Measurements from ENCODE around the gene MALSU1.
"Not testable (repeated sequence)": the region's sequence is repeated elsewhere in the genome, so short reads cannot be mapped to it uniquely, and the experiment has no call there.

MALSU1 gene

DNA sequence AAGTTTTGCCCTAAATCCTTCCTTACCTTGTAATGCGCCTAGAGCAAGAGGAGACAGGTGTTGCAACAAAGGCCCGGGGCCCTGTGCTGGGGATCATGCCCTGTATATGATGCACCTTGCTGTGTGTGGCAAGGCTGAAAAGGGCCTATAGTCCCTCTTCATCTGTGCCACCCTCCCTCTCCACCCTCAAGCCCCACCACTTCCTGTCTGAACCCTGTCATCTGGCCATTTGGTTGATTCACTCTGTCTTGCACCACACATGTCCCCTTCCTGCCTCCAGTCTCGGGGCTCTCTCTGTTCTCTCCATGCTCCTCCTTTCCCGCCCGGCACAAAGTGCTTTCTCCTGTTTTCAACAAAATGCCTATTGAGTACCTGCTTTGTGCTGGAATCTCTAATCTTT lies 11.5 kb upstream of the MALSU1 start:
- no peak for DNase-seq

DNA sequence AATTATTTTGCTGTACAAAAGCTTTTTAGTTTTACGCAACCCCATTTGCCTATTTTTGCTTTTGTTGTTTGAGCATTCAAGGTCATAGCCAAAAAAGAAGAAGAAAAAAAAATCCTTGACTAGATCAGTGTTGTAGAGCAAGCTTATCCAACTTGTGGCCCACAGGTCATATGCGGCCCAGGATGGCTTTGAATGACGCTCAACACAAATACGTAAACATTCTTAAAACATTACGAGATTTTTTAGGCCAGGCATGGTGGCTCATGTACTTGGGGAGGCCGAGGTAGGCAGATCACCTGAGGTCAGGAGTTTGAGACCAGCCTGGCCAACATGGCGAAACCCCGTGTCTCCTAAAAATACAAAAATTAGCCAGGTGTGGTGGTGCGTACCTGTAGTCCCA lies 8.1 kb upstream of the MALSU1 start:
- no peak for DNase-seq

DNA sequence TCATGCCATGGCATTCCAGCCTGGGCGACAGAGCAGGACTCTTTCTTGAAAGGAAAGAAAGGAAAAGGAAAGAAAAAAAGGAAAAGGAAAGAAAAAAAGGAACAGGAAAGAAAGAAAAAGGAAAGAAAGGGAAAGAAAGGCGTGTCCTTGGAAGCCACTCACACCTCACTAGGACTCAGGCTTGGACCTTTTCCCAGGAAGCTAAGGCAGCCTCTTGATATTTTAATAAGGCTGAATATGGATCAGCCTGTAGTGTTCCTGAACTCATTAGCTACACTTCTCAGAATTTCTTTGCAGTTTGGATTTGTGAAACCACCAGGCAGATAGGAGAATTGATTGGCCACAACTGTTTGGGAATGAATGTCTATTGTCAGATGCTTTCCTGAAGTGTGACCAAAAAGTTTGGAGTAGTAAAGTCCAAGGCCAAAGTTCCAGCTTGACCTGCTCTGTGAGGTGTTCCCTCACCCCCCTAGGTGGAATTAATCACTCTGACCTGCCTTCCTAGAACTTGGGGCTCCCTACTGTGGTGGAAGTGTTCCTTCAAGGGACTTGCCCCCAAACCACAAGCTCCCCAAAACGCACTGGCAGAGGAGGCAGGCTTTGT lies 7.1 kb upstream of the MALSU1 start:
- DNase-seq = no peak

DNA sequence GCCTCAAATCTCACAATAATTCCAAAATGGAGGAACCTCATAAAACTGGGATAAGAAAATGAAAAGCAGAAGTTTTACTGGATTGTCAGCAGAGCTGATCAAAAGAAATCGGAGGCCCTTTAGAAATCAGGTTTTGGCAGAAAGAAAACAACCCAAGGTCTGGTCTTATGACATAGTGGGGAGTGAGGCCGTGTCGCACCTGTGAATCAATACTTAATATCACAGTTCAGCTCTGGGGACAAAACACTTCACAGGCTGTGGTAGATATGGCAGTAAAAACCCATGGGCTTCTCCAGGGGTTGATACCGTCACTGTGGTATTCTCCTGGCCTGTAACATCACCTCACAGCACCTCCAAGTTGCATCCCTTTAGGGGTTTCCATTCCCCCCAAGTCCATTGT lies 6.5 kb upstream of the MALSU1 start:
- DNase-seq = no peak

DNA sequence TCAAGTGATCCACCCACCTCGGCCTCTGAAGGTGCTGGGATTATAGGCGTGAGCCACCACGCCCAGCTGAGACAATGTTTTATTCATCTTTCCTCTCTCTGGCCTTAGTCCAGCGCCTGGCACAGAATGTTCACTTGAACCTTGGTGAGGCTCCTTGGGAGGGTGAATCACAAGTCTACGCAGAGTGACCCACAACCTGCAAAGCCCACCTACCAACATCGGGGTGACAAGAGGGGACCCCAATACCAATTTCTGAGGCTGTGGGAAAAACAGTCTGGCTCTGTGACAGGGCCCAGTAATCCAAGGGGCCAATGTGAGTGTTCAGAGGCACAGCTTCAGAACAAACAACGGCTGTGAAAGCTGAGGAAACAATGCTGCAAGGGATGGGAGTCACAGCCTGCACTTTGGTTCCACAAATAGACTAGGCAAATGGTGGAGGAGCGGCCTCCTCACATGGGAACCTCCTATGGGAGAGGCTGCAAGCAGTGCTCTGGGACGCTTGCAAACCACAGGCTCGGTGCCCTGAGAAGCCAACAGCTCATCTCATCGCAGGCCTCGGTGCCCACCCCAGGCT lies 5.6 kb upstream of the MALSU1 start:
- DNase-seq = no peak

DNA sequence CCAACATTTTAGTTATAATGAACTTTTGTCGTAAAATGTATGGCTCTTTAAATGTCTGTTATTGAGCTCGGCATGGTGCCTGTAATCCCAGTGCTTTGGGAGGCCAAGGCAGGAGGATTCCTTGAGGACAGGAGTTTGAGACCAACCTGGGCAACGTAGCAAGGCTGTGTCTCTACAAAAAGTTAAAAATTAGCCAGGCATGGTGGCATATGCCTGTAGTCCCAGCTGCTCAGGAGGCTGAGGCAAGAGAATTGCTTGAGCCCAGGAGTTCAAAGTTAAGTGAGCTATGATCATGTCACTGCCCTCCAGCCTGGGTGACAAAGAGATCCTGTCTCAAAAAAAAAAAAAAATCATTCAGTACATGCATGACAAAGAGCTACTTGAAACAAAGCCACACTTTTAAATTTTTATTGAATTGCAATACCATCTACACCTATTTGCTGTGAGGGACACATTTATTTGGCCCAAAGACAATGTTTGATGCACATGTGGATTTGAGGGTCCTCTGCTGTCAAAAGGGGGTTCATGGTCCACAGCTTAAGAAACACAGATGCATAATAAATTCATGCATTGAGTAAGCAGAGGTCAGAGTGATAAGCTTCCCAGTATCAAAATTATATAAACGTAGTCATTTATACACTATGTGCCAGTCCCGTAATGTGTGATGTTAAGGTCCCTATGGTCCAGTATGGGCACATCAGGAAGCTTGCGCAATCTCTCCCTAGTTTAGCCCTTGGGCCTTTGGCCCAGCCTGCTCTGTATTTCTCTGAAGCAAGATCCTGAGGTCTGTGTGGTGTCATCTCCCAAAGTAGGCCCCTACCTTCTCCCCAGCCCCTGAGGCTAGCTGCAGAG lies 4.4 kb upstream of the MALSU1 start:
- DNase-seq = no peak

DNA sequence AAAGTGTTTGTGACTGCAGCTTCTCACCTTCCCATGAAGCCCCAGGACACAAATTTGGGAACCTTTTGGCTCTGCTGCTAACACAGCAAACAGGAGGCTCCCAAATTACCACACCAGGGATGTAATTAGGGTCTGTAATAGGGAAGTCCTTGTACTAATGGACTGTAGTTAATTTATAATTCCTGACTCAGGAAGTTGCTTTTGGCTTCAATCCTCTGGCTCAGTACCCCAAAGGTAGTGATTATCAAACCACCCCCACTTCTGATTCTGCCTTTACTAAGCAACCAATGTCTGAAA lies 3.8 kb upstream of the MALSU1 start:
- no peak for DNase-seq

DNA sequence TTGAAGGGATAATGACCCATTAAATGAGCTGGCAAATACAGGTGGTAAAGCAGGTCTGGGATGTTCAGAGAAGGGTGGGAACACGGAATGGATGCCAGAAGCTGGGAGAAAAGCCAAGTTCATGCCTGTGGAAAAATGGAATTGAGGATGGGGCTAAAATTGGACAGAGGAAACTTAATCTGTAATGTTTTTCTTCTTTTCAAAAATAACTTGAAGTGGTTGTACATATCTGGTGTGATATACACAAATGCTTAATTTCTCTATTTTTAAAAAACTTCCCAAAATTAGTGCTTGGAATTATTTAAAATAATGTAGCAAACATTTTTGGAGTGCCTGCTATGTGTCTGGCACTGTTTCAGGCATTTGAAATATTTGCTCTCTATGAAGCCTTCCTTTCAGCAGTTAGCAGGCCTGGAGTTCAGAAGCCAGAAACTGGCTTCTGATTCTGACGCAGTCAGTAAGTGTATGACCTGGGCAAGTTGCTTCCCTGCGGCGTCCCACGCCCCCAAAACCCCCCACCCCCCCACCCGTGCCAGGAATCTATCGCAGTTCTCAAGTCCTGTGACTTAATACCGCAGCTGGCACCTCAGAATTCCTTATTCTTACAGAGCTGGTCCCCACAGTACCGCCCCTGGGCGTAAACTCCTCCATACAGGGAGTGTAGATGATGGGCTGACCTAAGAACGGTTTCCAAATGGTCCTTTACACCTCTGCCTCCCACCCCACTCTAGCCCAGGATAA lies 828 bp upstream of the MALSU1 start:
- DNase-seq = no peak

DNA sequence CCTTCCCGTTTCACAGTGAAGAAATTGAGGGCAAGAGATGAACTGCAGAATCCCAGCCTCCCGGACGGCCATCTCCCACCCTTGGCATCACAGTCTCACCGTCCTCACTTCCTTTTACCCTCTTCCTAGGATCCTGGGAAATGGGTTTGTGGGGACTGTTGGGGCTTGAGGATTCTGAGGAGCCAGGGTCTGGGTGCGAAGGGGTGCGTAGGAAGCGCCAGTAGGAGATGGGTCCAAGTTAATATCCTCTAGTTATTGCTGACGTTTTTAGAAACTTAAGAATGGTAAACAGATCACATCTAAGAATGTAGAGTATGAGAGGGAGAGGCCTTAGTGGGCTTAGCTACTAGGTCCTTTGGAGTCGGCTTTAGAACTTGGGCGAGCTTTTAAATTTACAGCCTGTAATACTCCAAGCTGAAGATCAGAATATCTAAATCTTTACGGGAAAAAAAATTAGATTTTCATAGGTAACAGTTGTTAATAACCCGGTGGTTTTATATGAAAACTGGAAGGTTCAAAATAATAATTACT lies 696 bp downstream of the MALSU1 start:
- no peak for DNase-seq

DNA sequence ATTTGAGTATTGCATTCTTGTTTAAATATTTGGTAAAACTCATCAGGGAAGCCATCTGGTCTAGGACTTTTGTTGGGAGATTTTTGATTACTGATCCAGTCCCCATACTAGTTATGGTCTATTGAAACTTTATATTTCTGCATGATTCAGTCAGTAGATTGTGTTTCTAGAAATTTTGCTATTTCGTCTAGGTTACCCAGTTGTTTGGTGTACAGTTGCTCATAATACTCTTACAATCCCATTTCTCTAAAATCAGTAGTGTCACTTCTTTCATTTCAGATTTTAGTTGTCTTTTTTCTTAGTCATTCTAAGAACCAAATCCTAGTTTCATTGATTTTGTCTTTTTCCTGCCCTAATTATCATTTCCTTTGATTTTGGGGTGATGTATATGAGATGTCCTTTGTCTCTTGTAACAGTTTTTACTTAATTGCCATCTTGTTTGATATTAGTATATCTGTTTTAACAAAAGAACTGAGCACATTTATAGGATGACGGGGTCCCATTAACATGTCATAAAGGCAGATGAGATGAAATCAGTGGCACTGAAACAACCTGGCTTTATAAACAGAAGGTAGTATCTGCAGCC lies 7.9 kb downstream of the MALSU1 start:
- DNase-seq = no peak

DNA sequence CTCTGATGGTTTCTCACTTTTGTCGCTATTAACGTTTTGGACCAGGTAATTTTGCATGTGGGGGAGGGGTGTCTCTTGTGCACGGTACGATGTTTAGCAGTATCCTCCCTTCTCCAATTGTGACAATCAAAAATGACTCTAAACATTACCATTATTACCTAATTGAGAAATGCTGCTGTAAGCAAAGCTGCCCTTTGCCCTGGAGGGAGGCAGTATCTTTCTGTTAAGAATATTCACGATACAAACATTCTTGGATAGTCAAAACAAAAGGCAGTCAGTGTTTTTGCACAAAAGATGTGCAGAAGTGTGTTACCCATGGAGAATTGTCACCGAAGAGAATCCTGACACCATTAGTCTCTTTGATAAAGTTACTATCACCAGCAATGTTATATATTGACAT lies 9.6 kb downstream of the MALSU1 start:
- DNase-seq = no peak

DNA sequence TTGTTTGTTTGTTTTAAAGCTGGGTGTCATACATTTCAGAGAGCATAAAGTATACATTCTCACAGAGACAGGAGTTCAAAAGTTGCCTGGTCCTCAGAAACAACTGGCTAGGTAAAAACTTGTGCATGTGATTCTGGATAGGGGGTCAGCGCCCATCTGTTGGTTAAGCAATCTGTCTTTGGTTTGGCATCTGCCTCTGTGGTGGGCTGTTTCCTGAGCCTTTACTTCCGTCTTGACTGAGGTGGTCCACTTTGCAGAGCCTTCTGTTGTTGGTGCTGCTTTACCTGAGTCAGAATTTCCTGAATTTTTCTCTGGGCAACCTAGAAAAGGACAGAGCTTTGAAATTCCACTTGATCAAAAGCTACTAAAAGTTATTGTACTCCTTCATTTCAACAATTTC lies 13.0 kb downstream of the MALSU1 start:
- DNase-seq = not testable (repeated sequence)

DNA sequence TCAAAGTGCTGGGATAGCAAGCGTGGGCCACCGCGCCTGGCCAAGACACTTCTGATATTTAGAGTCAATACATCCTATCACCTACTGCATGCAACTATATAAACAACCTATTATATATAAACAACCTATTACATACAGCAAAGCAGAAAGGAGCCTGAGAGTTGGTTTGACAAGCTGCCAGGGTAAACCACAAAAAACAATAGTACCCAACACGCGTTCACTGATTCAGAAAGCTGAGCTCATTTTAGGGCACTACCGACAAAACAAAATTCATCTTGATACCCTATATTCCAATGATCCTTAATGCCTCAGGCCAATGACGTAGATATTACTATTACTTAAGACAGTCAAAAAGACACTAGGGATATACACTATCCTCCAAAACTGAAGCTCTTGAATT lies 16.2 kb downstream of the MALSU1 start:
- no peak for DNase-seq

DNA sequence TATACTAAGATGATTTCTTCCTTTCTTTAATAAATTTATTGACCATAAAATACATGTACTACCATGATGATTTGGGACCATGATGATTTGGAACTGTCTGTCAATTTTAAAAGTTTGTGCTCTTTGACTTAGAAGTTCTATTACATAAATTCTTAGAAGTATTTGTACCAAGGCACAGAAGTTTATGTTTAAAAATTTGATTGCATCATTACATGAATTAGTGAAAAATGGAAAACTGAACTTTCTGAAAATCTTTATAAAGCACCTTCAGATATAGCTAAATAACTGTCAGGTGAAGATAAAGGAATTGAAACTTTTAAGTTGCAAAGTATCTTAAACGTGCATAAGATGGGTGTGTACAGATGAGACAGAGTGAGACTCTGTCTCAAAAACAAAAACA lies 32.0 kb downstream of the MALSU1 start:
- DNase-seq = no peak

DNA sequence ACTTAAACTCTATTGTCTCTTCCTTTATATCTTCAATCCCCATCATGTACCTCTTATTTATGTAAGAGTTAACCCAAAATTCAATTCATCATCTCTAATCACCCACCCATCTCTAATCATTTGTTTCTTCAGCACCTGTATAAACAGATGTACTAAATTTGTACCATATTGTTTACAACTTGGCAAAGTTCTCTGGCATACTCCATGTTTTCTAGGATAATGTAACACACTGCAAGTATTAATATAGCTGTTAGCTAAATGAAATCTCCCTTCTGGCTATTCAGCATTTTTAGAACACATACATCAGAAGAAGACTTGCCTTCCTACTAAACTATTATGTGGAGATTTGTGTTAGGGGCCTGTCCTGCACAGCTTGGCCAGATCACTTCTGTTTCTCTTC lies 33.1 kb downstream of the MALSU1 start:
- no peak for DNase-seq

DNA sequence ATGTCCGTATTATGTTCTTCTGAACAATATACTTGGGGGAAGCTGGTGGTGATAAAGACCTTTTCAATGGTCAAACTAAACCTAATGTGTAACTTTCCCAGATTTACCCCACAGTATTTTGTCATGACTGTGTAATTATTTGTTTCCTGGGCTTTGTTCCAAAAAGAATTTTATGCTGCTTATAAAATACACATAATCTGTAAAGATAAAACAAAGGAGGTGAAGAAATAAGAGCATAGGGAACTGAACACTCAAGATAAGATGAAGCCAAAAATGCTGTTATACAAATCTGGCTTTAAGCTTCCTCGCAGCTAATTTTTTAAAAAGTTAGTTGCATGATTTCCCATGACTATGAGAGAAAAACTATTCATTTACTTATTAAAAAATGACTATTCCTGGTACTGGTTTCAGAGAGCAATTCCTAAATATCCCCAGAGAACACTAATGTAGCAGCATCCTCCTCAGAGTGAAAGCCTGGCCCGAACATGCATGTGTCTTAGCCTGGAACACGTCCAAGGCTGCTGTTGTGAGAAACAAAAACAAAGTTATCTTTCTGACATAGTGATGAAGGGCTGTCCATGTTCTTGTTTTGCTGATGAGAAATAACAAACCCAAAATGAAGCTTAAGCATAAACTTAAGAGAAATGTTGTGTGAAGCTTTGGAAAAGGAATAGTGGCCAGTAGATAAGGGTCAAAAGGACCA lies 33.9 kb downstream of the MALSU1 start:
- no peak for DNase-seq

DNA sequence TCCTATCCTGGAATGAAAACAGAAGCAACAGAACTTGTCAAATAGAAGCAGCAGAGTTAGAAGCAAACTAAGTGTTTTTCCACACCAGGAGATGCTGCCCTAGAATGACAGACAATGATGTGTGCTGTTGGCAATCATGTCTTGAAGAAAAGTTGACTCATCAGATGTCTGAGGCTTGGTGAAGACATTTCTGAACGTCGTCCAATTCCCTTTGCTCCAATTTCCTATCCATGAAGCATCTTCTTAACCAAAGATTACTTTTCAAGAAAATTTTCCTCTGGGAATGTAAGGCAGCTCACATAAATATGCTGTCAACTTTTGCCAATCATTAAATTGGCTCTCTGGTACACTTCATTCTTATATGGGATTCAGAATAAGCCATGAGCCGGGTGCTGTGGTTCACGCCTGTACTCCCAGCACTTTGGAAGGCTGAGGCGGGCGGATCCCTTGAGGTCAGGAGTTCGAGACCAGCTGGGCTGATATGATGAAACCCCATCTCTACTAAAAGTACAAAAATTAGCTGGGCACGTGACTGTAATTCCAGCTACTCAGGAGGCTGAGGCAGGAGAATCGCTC lies 34.6 kb downstream of the MALSU1 start:
- no peak for DNase-seq

DNA sequence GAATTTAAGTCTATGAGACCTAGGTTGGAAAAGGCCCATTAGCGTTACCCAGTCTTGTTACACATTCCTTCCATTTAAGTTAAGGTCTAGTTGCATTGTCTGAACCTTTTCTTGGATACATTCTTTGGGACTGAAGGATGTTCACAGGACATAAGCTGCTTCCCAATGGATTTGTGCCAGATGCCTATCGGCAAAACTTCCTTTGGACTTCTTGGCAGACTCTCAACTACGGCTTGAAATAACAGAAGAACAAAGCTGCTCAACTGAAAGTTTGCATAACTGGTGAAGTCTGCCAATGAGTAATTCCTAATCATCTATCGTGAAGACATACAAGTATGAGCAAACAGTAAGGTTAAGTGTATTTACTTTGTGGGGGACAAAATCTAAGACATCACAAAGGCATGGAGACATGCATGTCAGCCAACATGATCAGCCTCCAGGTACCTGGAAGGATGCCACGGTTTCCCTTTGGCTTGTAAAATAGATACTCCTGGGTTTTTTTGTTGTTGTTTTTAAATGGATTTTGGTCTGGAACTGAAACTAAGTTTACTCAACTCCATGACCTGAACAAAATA lies 35.4 kb downstream of the MALSU1 start:
- DNase-seq = no peak

DNA sequence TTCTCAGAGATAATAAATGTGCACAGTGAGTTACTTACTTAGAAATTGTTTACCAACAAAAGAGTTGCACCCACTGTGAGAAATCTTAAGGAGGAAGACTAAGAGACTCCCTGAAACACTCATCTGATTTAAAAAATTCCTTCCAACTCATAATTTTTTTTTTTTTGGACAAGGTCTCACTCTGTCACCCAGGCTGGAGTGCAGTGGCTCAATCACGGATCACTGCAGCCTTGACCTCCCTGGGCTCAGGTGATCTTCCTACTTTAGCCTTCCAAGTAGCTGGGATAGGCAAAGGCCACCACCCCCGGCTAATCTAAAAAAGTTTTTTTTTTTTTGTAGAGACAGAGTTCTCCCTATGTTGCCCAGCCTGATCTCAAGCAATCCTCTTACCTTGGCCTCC lies 36.0 kb downstream of the MALSU1 start:
- no peak for DNase-seq

DNA sequence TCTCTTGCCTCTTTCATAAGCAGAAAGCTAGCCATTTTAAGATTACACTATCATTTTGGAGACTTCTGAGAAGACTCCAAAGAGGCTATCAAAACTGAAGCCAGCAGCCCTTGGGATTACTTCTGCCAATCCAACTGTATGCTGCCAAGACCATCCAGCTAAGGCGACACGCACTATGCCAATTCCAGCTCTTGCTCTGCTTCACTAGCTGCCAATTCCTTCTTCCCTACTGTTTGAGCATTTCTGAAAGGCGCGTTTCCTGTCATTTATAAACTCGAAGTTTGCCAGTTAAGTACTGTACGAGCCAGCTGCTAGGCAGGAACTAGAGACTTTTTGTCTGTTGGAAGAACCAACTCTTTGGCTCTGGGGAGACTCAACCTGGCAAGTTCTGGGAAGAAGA lies 36.5 kb downstream of the MALSU1 start:
- DNase-seq = no peak

DNA sequence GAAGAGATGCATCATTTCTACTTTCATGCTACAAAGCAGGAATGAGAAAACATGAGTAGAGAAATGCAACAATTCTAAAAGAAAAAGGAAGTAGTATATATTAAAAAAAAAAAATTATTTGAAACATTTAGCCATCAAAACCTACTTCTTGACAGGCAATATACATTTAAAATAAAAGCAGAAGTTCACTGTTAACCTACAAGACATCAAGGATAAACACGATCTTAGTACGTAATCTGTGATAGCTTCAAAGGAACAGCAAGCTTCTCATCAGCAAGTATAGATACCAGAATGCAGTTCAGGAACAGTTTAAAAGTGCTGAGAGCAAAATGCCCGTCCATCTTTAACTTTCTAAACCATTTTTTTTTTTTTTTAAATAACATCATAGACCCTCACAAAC lies 36.9 kb downstream of the MALSU1 start:
- DNase-seq = no peak

DNA sequence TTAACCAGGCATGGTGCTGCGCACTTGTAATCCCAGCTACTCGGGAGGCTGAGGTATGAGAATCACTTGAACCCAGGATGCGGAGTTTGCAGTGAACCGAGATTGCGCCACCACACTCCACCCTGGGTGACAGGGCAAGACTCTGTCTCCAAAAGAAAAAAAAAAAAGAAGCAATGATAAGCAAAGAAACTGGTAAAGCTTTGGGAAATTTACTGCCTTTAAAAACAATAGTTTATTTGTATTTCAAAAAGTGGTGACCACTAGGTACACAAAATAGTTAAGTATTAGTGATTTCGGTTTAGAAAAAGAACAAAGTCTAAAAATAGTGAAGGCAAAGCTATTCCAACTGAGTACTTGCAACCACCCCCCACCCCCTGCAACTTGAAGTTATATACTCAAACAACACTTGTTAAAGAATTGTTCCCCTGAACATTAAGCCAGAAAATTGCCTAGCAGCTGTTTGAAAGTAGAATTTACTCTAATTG lies 37.7 kb downstream of the MALSU1 start:
- DNase-seq = no peak

Measured in effector CD8-positive, alpha-beta T cell (primary cell).